GF-D8 (cell line): Measurements from ENCODE around the gene COL18A1.
"Not testable (repeated sequence)": the region's sequence is repeated elsewhere in the genome, so short reads cannot be mapped to it uniquely, and the experiment has no call there.

ENCODE experiments used
- DNase-seq: peaks from one replicate; lab custom pipeline; 2025; lab: John Stamatoyannopoulos, UW

COL18A1 gene

DNA sequence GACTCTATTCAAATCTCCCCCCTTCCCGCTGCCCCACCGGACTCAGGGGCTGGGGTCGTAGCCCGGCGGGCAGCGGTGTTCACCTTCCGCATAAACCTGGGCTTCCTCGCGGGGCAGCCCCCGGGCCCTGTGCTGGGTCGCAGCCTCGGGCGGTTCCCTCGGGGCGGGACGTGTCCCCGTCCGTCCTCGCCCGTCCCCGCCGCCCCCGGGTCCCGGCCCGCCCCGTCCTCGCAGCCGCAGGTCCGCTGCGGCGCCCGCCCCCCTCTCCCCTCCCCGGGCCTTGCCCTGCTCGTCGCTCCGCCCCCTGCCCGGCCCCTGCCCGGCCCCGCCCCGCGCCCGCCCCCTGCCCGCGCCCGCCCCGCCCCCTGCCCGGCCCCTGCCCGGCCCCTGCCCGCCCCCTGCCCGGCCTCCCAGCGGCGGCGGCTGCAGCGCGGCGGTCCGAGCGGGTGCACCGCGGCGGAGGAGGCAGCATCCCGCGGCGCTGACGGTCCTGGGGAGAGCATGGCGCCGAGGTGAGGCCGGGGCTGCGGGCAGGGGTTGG lies at the start of gene COL18A1:
COL18A1 (plus strand) TSS at position 436 of the 541 bp plus-strand sequence; CDS start at position 502, 66 bp downstream.
- DNase-seq = no peak

DNA sequence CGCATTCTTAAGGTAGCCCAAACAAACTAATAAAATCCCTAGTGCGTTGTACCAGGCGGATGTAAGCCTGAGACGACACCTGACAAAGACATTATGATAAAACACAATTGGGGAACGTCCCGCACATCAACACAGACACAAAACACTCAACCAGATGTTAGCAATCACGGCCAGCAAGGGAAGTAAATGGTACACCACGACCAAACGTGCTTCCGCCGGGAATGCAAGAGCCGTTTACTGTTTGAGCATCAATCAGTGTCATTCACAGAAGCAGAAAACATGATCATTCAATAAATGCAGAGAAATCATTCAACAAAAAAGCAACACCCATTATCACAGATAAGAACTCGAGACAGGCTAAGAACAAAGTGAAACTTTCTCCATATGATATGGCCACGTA lies 49.4 kb upstream of the COL18A1 start:
- DNase-seq = no peak

DNA sequence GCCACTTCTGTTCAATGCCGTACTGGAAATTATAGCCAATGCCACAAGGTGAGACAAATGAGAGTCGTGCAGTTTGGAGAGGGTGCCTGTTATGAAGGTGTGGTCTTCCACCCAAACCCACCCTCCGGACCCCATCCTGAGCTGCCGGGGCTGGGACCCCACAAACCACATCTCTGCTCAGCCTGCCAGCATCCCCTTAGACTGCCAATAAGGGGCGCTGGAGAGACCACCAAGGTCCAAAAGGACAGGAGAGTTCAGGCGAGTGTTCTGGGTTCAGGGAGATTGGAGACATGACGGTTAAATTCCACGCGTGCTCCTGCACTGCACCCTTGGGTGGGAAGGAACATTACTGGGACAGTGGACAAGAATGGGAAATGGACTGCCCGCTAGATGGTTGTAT lies 48.7 kb upstream of the COL18A1 start:
- DNase-seq = no peak

- no peak for DNase-seq
These were observed 48.1 kb upstream of the COL18A1 start for GRCh38 chr21:45356653-45357435.

DNA sequence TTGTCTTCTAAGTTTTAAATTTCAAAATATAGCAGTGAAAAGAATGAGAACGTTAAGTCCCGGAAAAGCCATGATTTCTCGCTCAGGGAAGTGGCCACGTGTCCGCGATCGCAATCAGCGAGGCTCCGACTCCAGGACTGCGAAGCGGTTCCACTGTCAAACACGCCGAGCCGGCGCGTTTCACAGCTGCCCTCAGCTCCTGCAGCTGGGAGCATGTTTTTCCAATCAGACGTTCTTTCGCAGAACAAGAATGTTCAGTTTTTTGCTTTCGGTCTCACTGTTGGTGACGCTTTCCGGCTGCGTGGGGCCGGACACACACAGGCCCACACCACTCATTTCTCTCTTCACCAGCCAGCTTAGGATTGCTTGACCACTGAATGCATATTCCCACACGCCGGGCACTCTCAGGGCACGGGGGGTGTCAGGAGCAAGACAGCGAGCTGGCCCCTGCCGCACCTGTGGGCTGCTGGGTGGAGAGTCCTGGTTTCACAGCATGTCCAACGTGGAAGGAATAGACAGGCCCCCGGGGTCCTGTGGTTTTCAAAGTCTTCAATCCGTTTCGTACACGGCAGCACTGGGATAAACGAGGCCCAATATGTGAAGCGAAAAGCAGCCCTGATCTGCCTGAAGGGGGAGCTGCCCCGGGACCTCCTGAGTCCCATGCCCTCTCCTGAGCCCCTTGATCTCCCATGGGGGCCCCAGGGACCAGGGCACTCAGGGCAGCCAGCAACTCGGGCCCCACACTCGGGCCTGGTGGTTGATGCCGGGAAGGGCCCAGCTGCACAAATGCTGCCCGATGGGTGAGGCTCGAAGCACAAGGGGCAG lies 47.3 kb upstream of the COL18A1 start:
- DNase-seq = no peak

DNA sequence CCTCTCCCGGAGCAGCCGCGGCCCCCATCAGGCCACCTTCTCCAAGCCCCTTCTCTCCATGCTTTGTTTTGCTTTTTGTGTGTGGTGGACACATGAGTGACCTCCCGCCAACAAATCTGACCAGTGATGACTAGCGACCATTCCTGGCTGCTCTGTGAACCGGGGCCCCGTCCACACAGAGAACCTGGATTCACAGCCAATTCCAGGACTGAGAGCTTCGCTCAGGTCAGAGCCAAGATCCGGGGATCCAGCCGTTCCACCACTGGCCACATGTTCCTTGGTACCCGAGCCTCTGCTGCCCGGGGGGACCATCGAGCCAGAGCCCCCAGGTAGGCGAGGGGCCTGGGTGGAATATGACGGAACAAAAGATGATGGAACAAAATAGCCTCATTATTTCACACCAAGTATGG lies 46.7 kb upstream of the COL18A1 start:
- no peak for DNase-seq

GRCh38 chr21:45358711-45359310 lies 46.2 kb upstream of the COL18A1 start:
- DNase-seq = no peak

- DNase-seq = no peak
These were observed 45.3 kb upstream of the COL18A1 start for GRCh38 chr21:45359451-45360217.

DNA sequence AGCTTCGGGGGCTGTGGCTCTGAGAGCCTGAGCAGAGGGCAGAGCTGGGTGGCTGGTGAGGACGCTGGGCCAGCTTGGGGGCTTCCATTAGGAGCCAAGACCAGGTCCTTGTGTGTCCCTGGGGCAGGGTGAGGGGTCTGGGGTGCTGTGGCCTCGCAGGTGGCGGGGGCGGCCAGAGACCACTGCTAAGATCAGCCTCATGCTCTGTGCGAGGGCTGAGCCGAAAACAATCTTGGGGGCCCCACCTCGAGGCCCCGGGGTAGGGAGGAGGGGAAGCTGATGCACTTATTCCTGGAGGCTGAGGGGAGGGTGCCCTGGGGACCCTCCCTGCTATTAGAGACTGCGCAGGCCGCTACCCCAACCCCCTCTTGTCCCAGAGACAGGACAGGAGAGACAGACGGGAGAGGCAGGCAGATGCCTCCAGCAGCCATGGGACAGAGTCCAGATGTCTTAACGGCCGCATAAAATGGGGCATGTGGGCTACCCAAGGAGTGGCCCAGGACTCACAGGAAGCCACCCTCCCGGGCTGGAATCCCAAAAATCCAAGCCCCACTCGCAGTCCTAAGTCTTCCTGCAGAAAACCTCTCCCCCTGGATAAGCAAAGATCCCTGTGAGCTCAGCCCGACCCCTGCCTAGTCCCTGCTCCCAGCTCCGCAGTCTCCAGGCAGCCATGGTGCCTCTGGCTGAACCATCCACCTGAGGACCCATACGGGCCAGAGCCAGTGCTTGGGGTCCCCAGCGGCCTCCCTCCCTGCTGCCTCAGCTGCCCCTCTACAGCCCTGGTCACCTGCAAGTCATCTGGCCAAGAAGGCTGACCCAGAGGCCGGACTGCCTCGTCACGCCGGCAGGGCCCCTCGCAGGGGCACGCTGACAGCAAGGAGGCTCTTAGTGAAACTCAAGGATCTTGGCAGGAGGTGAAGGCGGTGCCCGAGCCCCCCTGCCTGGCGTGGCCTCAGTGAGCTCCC lies 43.6 kb upstream of the COL18A1 start:
- DNase-seq = no peak

GRCh38 chr21:45362077-45362747 lies 42.8 kb upstream of the COL18A1 start:
- no peak for DNase-seq

DNA sequence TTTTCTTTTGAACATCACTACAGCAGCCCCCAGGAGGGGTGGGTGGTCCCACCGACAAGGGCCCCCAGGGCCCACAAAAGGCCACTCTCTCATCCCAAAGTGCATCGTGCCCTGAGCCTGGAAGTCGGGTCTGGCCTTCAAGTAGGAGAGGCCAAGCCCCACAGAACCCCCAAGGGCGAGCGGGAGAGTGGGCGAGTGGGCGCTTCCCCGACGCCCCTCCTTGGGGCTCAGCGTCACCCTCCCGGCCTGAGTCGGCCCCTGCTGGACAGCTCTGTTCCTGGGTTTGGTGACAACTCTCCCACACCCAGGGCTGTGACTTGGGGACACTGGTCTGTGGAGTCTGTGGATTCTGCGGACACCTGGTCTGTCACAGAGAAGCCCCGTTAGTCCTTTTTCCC lies 42.2 kb upstream of the COL18A1 start:
- no peak for DNase-seq

DNA sequence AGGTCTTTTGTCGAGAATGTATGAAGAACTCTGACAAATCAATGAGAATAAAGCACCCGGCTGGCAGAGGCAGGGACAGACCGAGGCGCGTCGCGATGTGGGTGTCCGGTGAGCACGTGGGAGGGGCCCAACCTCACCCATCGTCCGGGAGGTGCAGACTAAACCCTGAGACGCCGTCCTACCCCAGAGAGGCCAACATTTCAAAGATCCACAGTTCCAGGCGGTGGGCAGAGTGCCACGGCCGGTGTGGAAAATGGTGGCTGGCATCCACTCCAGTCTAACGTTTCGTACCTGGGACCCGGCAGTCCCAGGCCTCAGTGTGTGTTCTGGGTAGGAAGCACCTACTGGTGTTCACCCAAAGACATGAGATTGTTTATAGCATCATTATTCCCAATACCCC lies 41.7 kb upstream of the COL18A1 start:
- not testable (repeated sequence) for DNase-seq

DNA sequence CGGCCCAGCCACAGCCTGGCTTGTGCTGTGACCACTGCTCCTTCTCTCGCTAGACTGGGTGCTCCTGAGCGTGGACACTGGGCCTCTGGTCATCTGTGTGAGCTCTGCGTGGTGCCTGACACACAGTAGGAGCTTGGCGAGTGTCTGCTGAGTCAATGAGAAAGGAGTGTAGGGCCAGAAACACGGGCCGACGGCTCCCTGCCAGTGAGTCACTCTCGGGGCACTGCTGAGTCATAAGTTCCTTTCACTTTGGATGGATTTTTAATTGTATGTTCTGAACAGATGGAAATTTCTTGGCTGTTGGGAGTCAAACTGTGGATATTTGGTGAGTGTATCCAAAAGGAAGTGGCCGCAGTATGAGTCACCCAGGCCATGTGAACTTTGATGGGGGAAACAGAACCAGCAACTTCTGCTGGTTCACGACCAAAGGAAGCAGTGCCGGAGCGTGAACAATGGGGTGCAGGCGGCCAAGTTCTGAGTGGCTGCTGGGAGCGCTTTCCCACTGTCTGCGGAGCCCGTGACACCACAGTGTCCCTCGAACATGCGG lies 41.0 kb upstream of the COL18A1 start:
- no peak for DNase-seq

- DNase-seq = no peak
These were observed 40.3 kb upstream of the COL18A1 start for GRCh38 chr21:45364468-45365185.

- no peak for DNase-seq
These were observed 39.8 kb upstream of the COL18A1 start for GRCh38 chr21:45365186-45365607.

GRCh38 chr21:45365608-45366241 lies 39.2 kb upstream of the COL18A1 start:
- no peak for DNase-seq

GRCh38 chr21:45366476-45366875 lies 38.5 kb upstream of the COL18A1 start:
- DNase-seq = no peak

DNA sequence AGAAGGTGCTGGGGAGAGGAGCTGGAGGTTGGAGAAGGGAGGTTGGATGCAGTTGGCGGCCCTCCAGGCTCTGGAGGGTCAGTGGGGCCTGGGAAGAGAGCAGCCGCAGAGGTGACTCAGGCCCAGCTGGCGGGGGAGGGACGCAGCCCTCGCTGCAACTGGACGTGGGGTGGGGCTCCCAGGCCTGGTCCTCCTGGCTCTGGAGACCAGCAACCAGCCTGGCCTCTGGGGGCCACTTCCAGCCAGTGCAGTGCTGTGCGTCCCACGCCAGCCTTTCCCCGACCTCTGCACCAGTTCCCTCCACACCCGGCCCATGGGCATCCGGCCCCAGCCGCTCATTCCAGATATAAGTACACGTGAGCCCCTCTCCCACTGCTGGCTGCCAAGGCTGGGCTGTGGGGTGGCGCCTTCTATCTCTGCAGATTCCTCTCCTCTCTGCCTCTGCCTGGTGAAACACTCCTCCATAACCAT lies 38.0 kb upstream of the COL18A1 start:
- DNase-seq = no peak
